ENCODE results near the gene NAV2.

- TF ChIP-seq CTCF (IDR thresholded peaks at IDR 0.05 in 8 of 11, conservative IDR thresholded peaks at IDR 0.05 in 3 of 11) (no peak), POLR2A (IDR thresholded peaks at IDR 0.05) (no peak)
Measured at GRCh38 chr11:19677381-19678080, 35.1 kb upstream of the NAV2 start.
